Heart left ventricle (tissue), 16 donors: ENCODE results near the gene ZFYVE21. TPM values are rescaled to one million over a fixed set of nuclear protein-coding genes. Genes with fewer than 3 reads are reported as not detected.

ENCODE experiments used
- ATAC-seq, 4 donors: fragments of 200-7000 bp; cut with Tn5 transposase; one replicate each; pipeline ENCODE4 v1.9.1; 2020 to 2022; ENCODE audit warnings: moderate library complexity in 4 of 4, mild to moderate bottlenecking in 3 of 4, moderate number of reproducible peaks in 1 of 4
- DNase-seq, 5 donors: peaks; one replicate each; pipeline ENCODE4 v3.0.0-alpha.2; 2020
- H3K27ac ChIP-seq, 12 donors: fragments of 200-600 bp; sonication (generic) in 4 of 12; one replicate each; pipeline versions ENCODE4 v1.5.0 to v1.8.0; 2016 to 2022; ENCODE audit warnings: mild to moderate bottlenecking in 2 of 12
- H3K27me3 ChIP-seq, 9 donors: fragments of 200-600 bp; sonication (generic) in 2 of 9; one replicate each; pipeline versions ENCODE4 v1.5.1 to v1.8.0; 2016 to 2022; ENCODE audit warnings: mild to moderate bottlenecking in 3 of 9
- H3K36me3 ChIP-seq, 9 donors: fragments of 200-600 bp; sonication (generic) in 2 of 9; one replicate each; pipeline versions ENCODE4 v1.5.0 to v1.8.0; 2018 to 2022; ENCODE audit warnings: mild to moderate bottlenecking in 2 of 9
- H3K4me1 ChIP-seq, 12 donors: fragments of 200-600 bp; sonication (generic) in 4 of 12; one replicate each; pipeline versions ENCODE4 v1.5.0 to v1.8.0; 2016 to 2022; ENCODE audit warnings: mild to moderate bottlenecking in 3 of 12
- H3K4me3 ChIP-seq, 12 donors: fragments of 200-600 bp; sonication (generic) in 4 of 12; one replicate each; pipeline versions ENCODE4 v1.5.0 to v1.8.0; 2017 to 2022; ENCODE audit warnings: mild to moderate bottlenecking in 9 of 12, moderate library complexity in 4 of 12
- H3K9me3 ChIP-seq, 12 donors: fragments of 200-600 bp; sonication (generic) in 4 of 12; one replicate each; pipeline versions ENCODE4 v1.5.0 to v1.8.0; 2016 to 2022; ENCODE audit warnings: mild to moderate bottlenecking in 1 of 12
- CTCF ChIP-seq, 12 donors: fragments of 200-600 bp; sonication (generic) in 4 of 12; IDR thresholded peaks; one replicate each; pipeline versions ENCODE4 v1.5.0 to v1.8.0; 2018 to 2022; ENCODE audit warnings: antibody characterized with exemption in 12 of 12, mild to moderate bottlenecking in 5 of 12
- POLR2A ChIP-seq, 2 donors: fragments of 450-650 bp; IDR thresholded peaks; one replicate each; pipeline ENCODE4 v1.6.1; 2017; ENCODE audit warnings: antibody characterized with exemption in 2 of 2, mild to moderate bottlenecking in 2 of 2, moderate library complexity in 2 of 2
- WGBS, 4 donors: extraction: QIAGEN DNeasy Blood & Tissue Kit in 2 of 4; methylation state at CpG; one replicate each; pipeline versions ENCODE4 v1.1.5 to v1.1.7; 2013 to 2018; 5-methylcytosine and 5-hydroxymethylcytosine counted together
- intact Hi-C, 10 donors: fragments of 100-400 bp; cut with DNase I; formaldehyde crosslinking; loops; one replicate each; pipeline versions ENCODE4 v1.11.1 to v1.14.2; 2022
- polyA plus RNA-seq, 2 donors: library from polyadenylated mRNA; stranded (reverse); fragments of 200-250 nt; gene quantifications; one replicate each; pipeline ENCODE4 v1.2.3, GENCODE V29; 2013
- total RNA-seq, 9 donors: library from RNA; depleted of rRNA in 2 of 9; stranded (reverse); fragments of >200 nt in 2 of 9; fragmentation: NEBNext Ultra II Directional in 3 of 9; extraction: Animal tissue kit (Norgen Biotek cat#: 25700) in 3 of 9; gene quantifications; one replicate each; pipeline versions ENCODE4 v1.1.0 to v1.2.4, GENCODE V29; 2016 to 2023
- donor health status: ischemic (EF 13 %, LVEDD 7.1; RV severe dilation, severe dysfunction).
- donor health status: healthy with polysubstance abuse.
- donor health status: DM: no; HTN: yes; CAD: no.
- donor health status: DM: no; HTN: no; CAD: no.
- donor health status: ischemic (EF 25% LVEDD 6.9; RV normal size, moderate dysfunction).
- donor health status: ischemic (EF 25% LVEDD 5.7; RV mildly dilated, moderate dysfunction).
- donor health status: healthy.
- donor health status: DM: yes; HTN: yes; CAD: no.
- donor health status: ischemic (EF 35%, LVEDD 5.7; RV mildly dilated, moderate dysfunction).
- donor health status: nonischemic (EF 11% LVEDD 7.7; RV severe dilation, severe dysfunction).
- donor health status: DM: yes; HTN: yes; CAD: no.
- donor health status: PGD.
- donor health status: ischemic (EF 29% LVEDD 5.4; RV normal size, mild dysfunction).
- donor health status: nonischemic (EF 23%, LVEDD 6.1; RV moderate dilation, normal function).

Gene ZFYVE21
- total and polyA plus RNA-seq, 11 donors = 44.1 to 86.1 (median 52.5) TPM

GRCh38 chr14:103740991-103741689 is 25.5 kb downstream of the ZFYVE21 start:
- intact Hi-C loops = loop anchor here in 1 of 10 donors (10.0 kb wide), 1 partner anchor 174 kb away; no protein-coding TSS in a partner anchor
- peaks cover 0 to 99% (median 88%) of the 10 kb centered on the region in 9 donors for H3K36me3 ChIP-seq
- H3K9me3 ChIP-seq = no peaks in the 10 kb centered on the region
- ATAC-seq = no peak
- peaks cover 0 to 23% (median 5%) of the 10 kb centered on the region in 12 donors for H3K4me1 ChIP-seq
- H3K27me3 ChIP-seq = no peaks in the 10 kb centered on the region
- H3K4me3 ChIP-seq = no peak overlapping the region
- no peak overlapping the region for H3K27ac ChIP-seq
- DNase-seq = no peak
- 68 to 81% (median 70%) methylated on average over 13 to 14 of the region's 14 CpGs for WGBS, 4 donors
- TF ChIP-seq CTCF (IDR thresholded peaks at IDR 0.05) = no peak
- TF ChIP-seq POLR2A (IDR thresholded peaks at IDR 0.05) = no peak

GRCh38 chr14:103741876-103742275 is 26.3 kb downstream of the ZFYVE21 start:
- ATAC-seq (no peak), DNase-seq (peak in 1 of 5 donors; percentile 8)
- Histone ChIP-seq H3K36me3 (peaks cover 0 to 99% (median 88%) of the 10 kb centered on the region in 9 donors), H3K4me1 (peaks cover 0 to 15% (median under 1%) of the 10 kb centered on the region in 12 donors), H3K27ac (no peak overlapping the region), H3K4me3 (no peak overlapping the region), H3K27me3 (no peaks in the 10 kb centered on the region), H3K9me3 (no peaks in the 10 kb centered on the region)
- 72 to 90% (median 79%) methylated on average over 2 to 9 of the region's 9 CpGs for WGBS, 4 donors
- TF ChIP-seq POLR2A (IDR thresholded peaks at IDR 0.05) (no peak), CTCF (IDR thresholded peaks at IDR 0.05) (no peak)
- intact Hi-C loops = loop anchor here in 1 of 10 donors (10.0 kb wide), 1 partner anchor 173 kb away; no protein-coding TSS in a partner anchor

GRCh38 chr14:103742499-103743255 is 27.1 kb downstream of the ZFYVE21 start:
- DNase-seq = no peak
- Histone ChIP-seq H3K9me3 (no peaks in the 10 kb centered on the region), H3K36me3 (peaks cover 0 to 99% (median 87%) of the 10 kb centered on the region in 9 donors), H3K4me3 (no peak overlapping the region), H3K4me1 (peaks cover 0 to 13% (median 0%) of the 10 kb centered on the region in 12 donors), H3K27ac (no peak overlapping the region), H3K27me3 (no peaks in the 10 kb centered on the region)
- intact Hi-C loops = loop anchor here in 1 of 10 donors (10.0 kb wide), 1 partner anchor 172 kb away; no protein-coding TSS in a partner anchor
- ATAC-seq = no peak
- TF ChIP-seq CTCF (IDR thresholded peaks at IDR 0.05) = no peak
- no peak for TF ChIP-seq POLR2A (IDR thresholded peaks at IDR 0.05)
- WGBS, 4 donors = 89 to 91% (median 90%) methylated on average over 14 of the region's 14 CpGs

- H3K27me3 ChIP-seq = no peaks in the 10 kb centered on the region
- peaks cover 0 to 99% (median 82%) of the 10 kb centered on the region in 9 donors for H3K36me3 ChIP-seq
- no peaks in the 10 kb centered on the region for H3K9me3 ChIP-seq
- ATAC-seq (no peak), DNase-seq (no peak)
- H3K27ac ChIP-seq = no peak overlapping the region
- WGBS, 4 donors = 87 to 93% (median 89%) methylated on average over 11 to 15 of the region's 15 CpGs
- no peak for TF ChIP-seq POLR2A (IDR thresholded peaks at IDR 0.05)
- no peak for TF ChIP-seq CTCF (IDR thresholded peaks at IDR 0.05)
- peaks cover 0 to 13% (median 0%) of the 10 kb centered on the region in 12 donors for H3K4me1 ChIP-seq
- H3K4me3 ChIP-seq = no peak overlapping the region
- intact Hi-C loops = loop anchor here in 1 of 10 donors (10.0 kb wide), 1 partner anchor 171 kb away; no protein-coding TSS in a partner anchor
Observed at GRCh38 chr14:103743691-103744090, 28.1 kb downstream of the ZFYVE21 start.
